Vagina (tissue), 2 donors: Measurements from ENCODE around the gene PRSS38. TPM values are rescaled to one million over a fixed set of nuclear protein-coding genes. Genes with fewer than 3 reads are reported as not detected.

ENCODE experiments used
- DNase-seq, 2 donors: peaks; one replicate each; pipeline ENCODE4 v3.0.0-alpha.2; 2017; ENCODE audit errors: extremely low spot score in 2 of 2
- H3K27ac ChIP-seq: fragments of 200-600 bp; sonication (generic); one replicate; pipeline ENCODE4 v1.5.1; 2019
- H3K27me3 ChIP-seq: fragments of 200-600 bp; sonication (generic); one replicate; pipeline ENCODE4 v1.5.1; 2019
- H3K36me3 ChIP-seq, 2 donors: fragments of 200-600 bp; sonication (generic); one replicate each; pipeline ENCODE4 v1.5.1; 2017 to 2019
- H3K4me1 ChIP-seq: fragments of 200-600 bp; sonication (generic); one replicate; pipeline ENCODE4 v1.5.1; 2019
- H3K4me3 ChIP-seq, 2 donors: fragments of 200-600 bp; sonication (generic); 1 replicate in 1 of 2; 2 replicates in 1 of 2; pipeline ENCODE4 v1.5.1; 2016 to 2019
- H3K9me3 ChIP-seq: fragments of 200-600 bp; sonication (generic); one replicate; pipeline ENCODE4 v1.5.1; 2019
- POLR2A ChIP-seq, 2 donors: fragments of 450-650 bp; IDR thresholded peaks; one replicate each; pipeline ENCODE4 v1.6.1; 2017; ENCODE audit warnings: antibody characterized with exemption in 2 of 2, mild to moderate bottlenecking in 2 of 2, moderate library complexity in 2 of 2
- POLR2AphosphoS5 ChIP-seq, 2 donors: sonication (generic); formaldehyde crosslinking; IDR thresholded peaks; one replicate each; pipeline ENCODE4 v1.9.0; 2017; ENCODE audit warnings: antibody characterized with exemption in 2 of 2, mild to moderate bottlenecking in 2 of 2, low read depth in 1 of 2; ENCODE audit not compliant: insufficient read depth in 1 of 2
- intact Hi-C: fragments of 100-400 bp; cut with DNase I; formaldehyde crosslinking; loops from one replicate; pipeline ENCODE4 v1.15.1; 2023
- total RNA-seq: library from RNA; depleted of rRNA; stranded (reverse); fragments of >200 nt; gene quantifications from one replicate; pipeline ENCODE4 v1.2.3, GENCODE V29; 2016
- TF ChIP-seq, protein P1 (sequence below), 3 experiments: fragments of 450-650 bp in 2 of 3; fragments of 200-600 bp in 1 of 3; sonication (generic) in 1 of 3; IDR thresholded peaks; one replicate each; pipeline ENCODE4 v1.5.1; 2017 to 2019; ENCODE audit warnings: antibody characterized with exemption in 3 of 3, mild to moderate bottlenecking in 2 of 3, moderate library complexity in 2 of 3

PRSS38 gene
- total RNA-seq, 1 donor from 2014 or later: not detected

DNA sequence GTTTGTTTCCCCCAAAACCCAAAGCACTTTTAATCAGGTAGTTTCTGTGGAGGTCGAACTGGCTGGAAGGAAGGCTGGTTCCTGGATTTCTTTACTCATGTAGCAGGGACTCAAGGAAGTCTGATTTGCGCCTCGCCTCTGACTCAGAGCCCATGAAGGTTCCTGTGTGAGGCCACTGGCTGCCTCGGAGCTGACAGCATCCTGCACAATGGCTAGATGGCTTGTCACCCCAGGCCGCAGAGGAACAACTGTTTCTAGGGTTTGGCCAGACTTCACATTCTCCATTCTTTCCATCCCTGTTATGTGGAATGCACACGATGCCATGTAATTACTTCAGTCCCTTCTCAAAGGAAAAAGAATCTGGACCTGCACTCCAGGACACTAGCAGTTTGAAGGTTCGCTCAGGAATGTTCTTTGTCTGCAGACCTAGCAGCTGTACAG lies 39.1 kb upstream of the PRSS38 start:
- Histone ChIP-seq H3K36me3 (peaks cover 0 to 20% of the 10 kb centered on the region in 2 donors), H3K4me3 (no peak overlapping the region), H3K9me3 (no peaks in the 10 kb centered on the region), H3K27me3 (no peaks in the 10 kb centered on the region), H3K4me1 (peaks cover 4% of the 10 kb centered on the region), H3K27ac (no peak overlapping the region)
- DNase-seq: no peak
- intact Hi-C loops: no loop called here
- TF ChIP-seq POLR2AphosphoS5 (IDR thresholded peaks at IDR 0.05; ENCODE audit: insufficient read depth in 1 of 2, low read depth in 1 of 2) (no peak), POLR2A (IDR thresholded peaks at IDR 0.05) (no peak)
- TF ChIP-seq, protein P1, sequence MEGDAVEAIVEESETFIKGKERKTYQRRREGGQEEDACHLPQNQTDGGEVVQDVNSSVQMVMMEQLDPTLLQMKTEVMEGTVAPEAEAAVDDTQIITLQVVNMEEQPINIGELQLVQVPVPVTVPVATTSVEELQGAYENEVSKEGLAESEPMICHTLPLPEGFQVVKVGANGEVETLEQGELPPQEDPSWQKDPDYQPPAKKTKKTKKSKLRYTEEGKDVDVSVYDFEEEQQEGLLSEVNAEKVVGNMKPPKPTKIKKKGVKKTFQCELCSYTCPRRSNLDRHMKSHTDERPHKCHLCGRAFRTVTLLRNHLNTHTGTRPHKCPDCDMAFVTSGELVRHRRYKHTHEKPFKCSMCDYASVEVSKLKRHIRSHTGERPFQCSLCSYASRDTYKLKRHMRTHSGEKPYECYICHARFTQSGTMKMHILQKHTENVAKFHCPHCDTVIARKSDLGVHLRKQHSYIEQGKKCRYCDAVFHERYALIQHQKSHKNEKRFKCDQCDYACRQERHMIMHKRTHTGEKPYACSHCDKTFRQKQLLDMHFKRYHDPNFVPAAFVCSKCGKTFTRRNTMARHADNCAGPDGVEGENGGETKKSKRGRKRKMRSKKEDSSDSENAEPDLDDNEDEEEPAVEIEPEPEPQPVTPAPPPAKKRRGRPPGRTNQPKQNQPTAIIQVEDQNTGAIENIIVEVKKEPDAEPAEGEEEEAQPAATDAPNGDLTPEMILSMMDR (IDR thresholded peaks at IDR 0.05): no peak

DNA sequence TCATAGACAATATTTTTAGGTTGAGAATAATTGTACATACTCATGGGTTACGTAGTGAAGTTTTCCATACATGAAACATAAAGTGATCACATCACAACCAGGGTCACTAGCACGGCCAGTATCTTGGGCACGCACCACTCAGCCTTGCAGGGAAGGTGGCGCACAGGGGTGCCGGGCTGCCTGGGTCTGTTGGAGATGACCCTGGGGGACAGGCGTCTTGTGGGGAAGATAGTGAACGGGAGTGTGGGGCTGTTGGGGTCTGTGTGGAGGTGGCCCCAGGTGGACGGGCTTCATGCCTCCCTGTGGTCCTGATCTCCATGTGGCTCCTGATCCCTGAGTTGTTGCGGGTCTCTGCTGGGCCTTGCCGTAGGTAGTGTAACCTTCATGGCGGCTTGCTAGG lies 38.3 kb upstream of the PRSS38 start:
- Histone ChIP-seq H3K27ac (no peak overlapping the region), H3K4me3 (no peak overlapping the region), H3K36me3 (peaks cover 0 to 20% of the 10 kb centered on the region in 2 donors), H3K4me1 (peaks cover 4% of the 10 kb centered on the region), H3K27me3 (no peaks in the 10 kb centered on the region), H3K9me3 (no peaks in the 10 kb centered on the region)
- no peak for DNase-seq
- TF ChIP-seq POLR2A (IDR thresholded peaks at IDR 0.05) (no peak), POLR2AphosphoS5 (IDR thresholded peaks at IDR 0.05; ENCODE audit: insufficient read depth in 1 of 2, low read depth in 1 of 2) (no peak)
- TF ChIP-seq, protein P1 (IDR thresholded peaks at IDR 0.05): no peak
- intact Hi-C loops: no loop called here

DNA sequence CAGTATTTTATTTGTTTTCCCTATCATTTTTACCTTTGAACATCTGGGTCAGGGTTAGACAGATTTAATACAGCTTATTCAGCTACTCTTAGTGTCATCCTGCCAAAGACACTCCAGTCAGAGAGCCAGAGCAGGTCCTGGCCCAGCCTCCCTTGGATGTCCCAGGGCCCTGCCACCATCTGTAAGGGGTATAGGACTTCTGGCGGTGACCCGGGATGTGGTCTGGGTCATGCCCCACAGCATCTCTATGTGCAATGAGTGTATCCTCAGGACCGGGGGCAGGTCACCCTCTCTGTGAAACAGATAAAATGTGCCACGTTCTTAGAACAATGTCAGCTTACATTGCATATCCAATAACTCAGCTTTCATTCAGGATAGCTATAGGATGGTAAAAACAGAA lies 37.8 kb upstream of the PRSS38 start:
- TF ChIP-seq POLR2AphosphoS5 (IDR thresholded peaks at IDR 0.05; ENCODE audit: insufficient read depth in 1 of 2, low read depth in 1 of 2) (no peak), POLR2A (IDR thresholded peaks at IDR 0.05) (no peak)
- TF ChIP-seq, protein P1 (IDR thresholded peaks at IDR 0.05): no peak
- DNase-seq: no peak
- intact Hi-C loops: no loop called here
- peaks cover 4% of the 10 kb centered on the region for H3K4me1 ChIP-seq
- H3K27me3 ChIP-seq: no peaks in the 10 kb centered on the region
- peaks cover 0 to 20% of the 10 kb centered on the region in 2 donors for H3K36me3 ChIP-seq
- H3K27ac ChIP-seq: no peak overlapping the region
- no peaks in the 10 kb centered on the region for H3K9me3 ChIP-seq
- no peak overlapping the region for H3K4me3 ChIP-seq

DNA sequence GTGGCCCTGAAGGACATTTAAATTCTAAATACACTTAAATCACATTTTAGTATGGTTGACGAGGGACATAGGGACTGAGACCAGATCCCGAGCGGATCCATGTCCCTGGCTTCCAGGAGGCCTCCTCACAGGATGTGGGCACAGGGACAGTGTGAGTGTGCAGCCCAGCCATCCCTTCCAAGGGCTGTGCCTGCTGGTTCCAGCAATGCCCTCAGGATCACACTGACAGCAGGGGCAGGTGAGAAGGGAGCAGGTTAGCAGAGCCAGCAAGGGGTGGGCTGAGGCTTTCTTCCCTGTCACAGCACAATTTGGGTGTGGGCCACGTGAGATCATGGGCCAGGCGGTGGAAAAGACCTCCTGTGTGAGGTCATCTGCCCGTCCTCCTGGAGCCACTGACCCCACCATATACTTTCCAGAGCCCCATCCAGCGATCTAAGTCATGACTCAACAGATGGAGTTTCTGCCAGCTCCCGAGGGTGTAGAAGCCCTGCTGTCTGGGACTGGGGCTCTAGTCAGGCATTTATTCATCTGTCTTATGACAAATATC lies 37.0 kb upstream of the PRSS38 start:
- intact Hi-C loops: no loop called here
- TF ChIP-seq, protein P1 (IDR thresholded peaks at IDR 0.05): no peak
- TF ChIP-seq POLR2AphosphoS5 (IDR thresholded peaks at IDR 0.05; ENCODE audit: insufficient read depth in 1 of 2, low read depth in 1 of 2) (no peak), POLR2A (IDR thresholded peaks at IDR 0.05) (no peak)
- Histone ChIP-seq H3K4me3 (no peak overlapping the region), H3K36me3 (peaks cover 0 to 20% of the 10 kb centered on the region in 2 donors), H3K9me3 (no peaks in the 10 kb centered on the region), H3K27me3 (no peaks in the 10 kb centered on the region), H3K27ac (no peak overlapping the region), H3K4me1 (peaks cover 4% of the 10 kb centered on the region)
- no peak for DNase-seq

DNA sequence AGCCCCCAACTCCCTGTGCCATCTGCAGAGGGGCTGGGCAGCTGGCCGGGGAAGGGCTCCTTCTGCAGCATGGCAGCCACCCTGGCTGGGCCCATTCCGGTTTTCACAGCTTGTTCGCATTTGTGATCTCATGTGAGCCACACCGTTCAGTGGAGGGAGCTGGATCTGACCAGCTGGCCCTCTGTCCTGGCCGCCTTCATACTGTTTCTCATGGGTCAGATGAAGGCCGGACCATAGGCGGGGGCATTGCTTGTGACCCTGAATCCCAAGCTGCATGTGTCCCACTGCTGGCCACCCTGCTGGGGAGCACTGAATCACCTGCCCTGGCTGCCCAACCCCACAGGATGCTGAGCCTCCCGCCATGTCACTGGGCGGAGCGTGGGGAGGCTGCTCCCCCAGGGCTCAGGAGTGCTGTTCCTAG lies 36.4 kb upstream of the PRSS38 start:
- peaks cover 0 to 20% of the 10 kb centered on the region in 2 donors for H3K36me3 ChIP-seq
- no peak for DNase-seq
- TF ChIP-seq POLR2A (IDR thresholded peaks at IDR 0.05) (no peak), POLR2AphosphoS5 (IDR thresholded peaks at IDR 0.05; ENCODE audit: insufficient read depth in 1 of 2, low read depth in 1 of 2) (no peak)
- TF ChIP-seq, protein P1 (IDR thresholded peaks at IDR 0.05): no peak
- H3K27ac ChIP-seq: no peak overlapping the region
- H3K27me3 ChIP-seq: no peaks in the 10 kb centered on the region
- H3K4me1 ChIP-seq: peaks cover 4% of the 10 kb centered on the region
- H3K9me3 ChIP-seq: no peaks in the 10 kb centered on the region
- intact Hi-C loops: no loop called here
- no peak overlapping the region for H3K4me3 ChIP-seq
